ENCODE measurements around the gene NT5DC2. TPM values are rescaled to one million over a fixed set of nuclear protein-coding genes. Genes with fewer than 3 reads are reported as not detected.

The NT5DC2 gene
- total RNA-seq, 1 donor from 2014 or later = 309 TPM

DNA sequence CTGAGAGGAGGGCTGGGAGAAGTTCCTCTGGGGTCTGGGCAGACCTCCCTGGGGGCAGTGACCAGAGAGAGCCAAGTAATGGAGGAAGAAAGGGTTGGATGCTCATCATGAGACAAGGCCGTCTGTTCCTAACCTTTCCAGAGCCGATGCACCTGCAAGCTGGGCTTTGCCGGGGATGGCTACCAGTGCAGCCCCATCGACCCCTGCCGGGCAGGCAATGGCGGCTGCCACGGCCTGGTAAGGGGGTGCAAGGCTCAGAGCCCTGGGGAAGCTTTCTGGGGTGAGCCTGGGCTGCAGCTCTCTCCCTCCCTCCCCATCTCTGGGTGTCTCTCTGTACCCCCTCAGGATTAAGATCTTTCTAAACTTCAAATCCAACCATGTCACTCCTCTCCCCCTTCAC is 22.1 kb downstream of the NT5DC2 start:
- TF ChIP-seq, protein P1, sequence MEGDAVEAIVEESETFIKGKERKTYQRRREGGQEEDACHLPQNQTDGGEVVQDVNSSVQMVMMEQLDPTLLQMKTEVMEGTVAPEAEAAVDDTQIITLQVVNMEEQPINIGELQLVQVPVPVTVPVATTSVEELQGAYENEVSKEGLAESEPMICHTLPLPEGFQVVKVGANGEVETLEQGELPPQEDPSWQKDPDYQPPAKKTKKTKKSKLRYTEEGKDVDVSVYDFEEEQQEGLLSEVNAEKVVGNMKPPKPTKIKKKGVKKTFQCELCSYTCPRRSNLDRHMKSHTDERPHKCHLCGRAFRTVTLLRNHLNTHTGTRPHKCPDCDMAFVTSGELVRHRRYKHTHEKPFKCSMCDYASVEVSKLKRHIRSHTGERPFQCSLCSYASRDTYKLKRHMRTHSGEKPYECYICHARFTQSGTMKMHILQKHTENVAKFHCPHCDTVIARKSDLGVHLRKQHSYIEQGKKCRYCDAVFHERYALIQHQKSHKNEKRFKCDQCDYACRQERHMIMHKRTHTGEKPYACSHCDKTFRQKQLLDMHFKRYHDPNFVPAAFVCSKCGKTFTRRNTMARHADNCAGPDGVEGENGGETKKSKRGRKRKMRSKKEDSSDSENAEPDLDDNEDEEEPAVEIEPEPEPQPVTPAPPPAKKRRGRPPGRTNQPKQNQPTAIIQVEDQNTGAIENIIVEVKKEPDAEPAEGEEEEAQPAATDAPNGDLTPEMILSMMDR (IDR thresholded peaks at IDR 0.05) = no peak
- Mint-ChIP-seq H3K9me3 (ENCODE audit: low read depth) (no peaks in the 10 kb centered on the region), H3K27me3 (ENCODE audit: low read depth) (peaks cover 3% of the 10 kb centered on the region), H3K36me3 (ENCODE audit: low read depth) (no peaks in the 10 kb centered on the region), H3K27ac (ENCODE audit: unreplicated experiment) (peak overlapping the region; percentile 22), H3K4me1 (ENCODE audit: low read depth) (peaks cover 5% of the 10 kb centered on the region), H3K4me3 (ENCODE audit: unreplicated experiment) (no peak overlapping the region)
- DNase-seq (ENCODE audit: low spot score) = no peak

DNA sequence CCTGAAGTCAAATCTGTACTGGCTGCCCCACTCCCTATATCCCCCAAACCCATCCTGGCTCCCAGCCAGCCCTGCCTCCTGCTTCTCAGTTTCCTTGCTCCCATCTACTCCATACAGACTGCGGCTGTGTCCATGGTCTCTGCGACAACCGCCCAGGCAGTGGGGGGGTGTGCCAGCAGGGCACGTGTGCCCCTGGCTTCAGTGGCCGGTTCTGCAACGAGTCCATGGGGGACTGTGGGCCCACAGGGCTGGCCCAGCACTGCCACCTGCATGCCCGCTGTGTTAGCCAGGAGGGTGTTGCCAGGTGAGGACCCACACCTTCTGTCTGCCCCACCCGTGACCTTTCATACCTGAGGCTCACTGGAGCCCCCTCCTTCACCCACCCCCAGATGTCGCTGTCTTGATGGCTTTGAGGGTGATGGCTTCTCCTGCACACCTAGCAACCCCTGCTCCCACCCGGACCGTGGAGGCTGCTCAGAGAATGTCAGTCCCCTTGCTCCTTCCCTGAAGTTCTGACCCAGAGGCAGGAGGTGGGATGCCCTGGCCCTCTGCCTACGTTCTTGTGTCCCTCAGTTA is 23.8 kb downstream of the NT5DC2 start:
- H3K27me3 Mint-ChIP-seq (ENCODE audit: low read depth) = peaks cover 3% of the 10 kb centered on the region
- H3K4me3 Mint-ChIP-seq (ENCODE audit: unreplicated experiment) = no peak overlapping the region
- no peaks in the 10 kb centered on the region for H3K36me3 Mint-ChIP-seq (ENCODE audit: low read depth)
- TF ChIP-seq, protein P1 (IDR thresholded peaks at IDR 0.05) = no peak
- no peak overlapping the region for H3K27ac Mint-ChIP-seq (ENCODE audit: unreplicated experiment)
- no peaks in the 10 kb centered on the region for H3K9me3 Mint-ChIP-seq (ENCODE audit: low read depth)
- peaks cover 5% of the 10 kb centered on the region for H3K4me1 Mint-ChIP-seq (ENCODE audit: low read depth)
- DNase-seq (ENCODE audit: low spot score) = no peak

DNA sequence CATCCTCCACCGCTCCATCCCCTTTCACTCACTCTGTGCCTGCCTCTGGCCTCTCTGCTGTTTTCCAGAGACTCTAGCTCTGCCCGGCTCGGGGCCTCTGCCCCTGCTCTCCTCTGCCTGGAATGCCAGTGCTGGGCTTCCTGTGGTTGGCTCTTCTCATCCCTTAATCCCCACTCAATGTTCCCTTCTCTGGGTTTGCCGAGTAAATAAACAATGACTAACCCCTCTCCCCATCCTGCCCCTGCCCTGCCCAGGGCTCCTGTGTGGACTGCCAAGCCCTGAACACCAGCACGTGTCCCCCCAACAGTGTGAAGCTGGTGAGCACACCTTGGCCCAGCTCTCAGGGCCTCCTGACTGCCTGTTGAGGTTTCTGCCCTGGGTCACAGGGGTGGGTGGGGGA is 26.3 kb downstream of the NT5DC2 start:
- peaks cover 5% of the 10 kb centered on the region for H3K4me1 Mint-ChIP-seq (ENCODE audit: low read depth)
- no peaks in the 10 kb centered on the region for H3K36me3 Mint-ChIP-seq (ENCODE audit: low read depth)
- DNase-seq (ENCODE audit: low spot score) = no peak
- peaks cover 3% of the 10 kb centered on the region for H3K27me3 Mint-ChIP-seq (ENCODE audit: low read depth)
- H3K27ac Mint-ChIP-seq (ENCODE audit: unreplicated experiment) = peak overlapping the region; percentile 4
- TF ChIP-seq, protein P1 (IDR thresholded peaks at IDR 0.05) = no peak
- no peaks in the 10 kb centered on the region for H3K9me3 Mint-ChIP-seq (ENCODE audit: low read depth)
- no peak overlapping the region for H3K4me3 Mint-ChIP-seq (ENCODE audit: unreplicated experiment)

DNA sequence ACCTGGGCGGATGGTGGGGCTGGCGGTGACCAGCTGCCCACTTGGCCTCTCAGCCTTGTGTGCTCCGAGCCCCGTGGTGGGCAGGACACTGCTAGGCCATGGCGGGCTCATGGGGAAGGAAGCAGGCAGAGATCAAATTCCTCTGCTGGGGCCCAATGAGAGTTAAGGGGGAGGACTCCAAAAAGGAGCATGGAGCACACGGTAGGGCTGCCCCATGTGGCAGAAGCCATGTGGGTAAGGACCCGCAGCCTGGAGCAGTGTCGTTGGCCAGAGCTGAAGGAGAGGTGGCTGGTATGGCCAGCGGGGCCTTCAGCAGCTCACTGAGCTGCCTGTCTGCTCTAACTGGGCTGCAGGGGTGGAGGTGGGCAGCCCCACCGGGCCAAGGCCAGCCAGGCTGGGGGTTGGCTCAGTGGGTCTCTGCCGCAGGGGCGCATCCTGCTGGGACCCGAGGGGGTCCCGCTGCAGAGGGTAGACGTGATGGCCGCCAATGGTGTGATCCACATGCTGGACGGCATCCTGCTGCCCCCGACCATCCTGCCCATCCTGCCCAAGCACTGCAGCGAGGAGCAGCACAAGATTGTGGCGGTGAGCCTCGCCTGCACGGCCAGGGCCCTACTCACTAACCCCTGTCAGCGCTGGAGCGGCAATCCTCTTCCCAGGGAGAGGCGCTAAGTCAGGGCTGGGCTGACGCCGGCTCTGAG is 27.2 kb downstream of the NT5DC2 start:
- TF ChIP-seq, protein P1 (IDR thresholded peaks at IDR 0.05) = no peak
- no peak overlapping the region for H3K27ac Mint-ChIP-seq (ENCODE audit: unreplicated experiment)
- H3K4me3 Mint-ChIP-seq (ENCODE audit: unreplicated experiment) = no peak overlapping the region
- H3K36me3 Mint-ChIP-seq (ENCODE audit: low read depth) = no peaks in the 10 kb centered on the region
- H3K4me1 Mint-ChIP-seq (ENCODE audit: low read depth) = peaks cover 5% of the 10 kb centered on the region
- no peaks in the 10 kb centered on the region for H3K27me3 Mint-ChIP-seq (ENCODE audit: low read depth)
- DNase-seq (ENCODE audit: low spot score) = no peak
- no peaks in the 10 kb centered on the region for H3K9me3 Mint-ChIP-seq (ENCODE audit: low read depth)

DNA sequence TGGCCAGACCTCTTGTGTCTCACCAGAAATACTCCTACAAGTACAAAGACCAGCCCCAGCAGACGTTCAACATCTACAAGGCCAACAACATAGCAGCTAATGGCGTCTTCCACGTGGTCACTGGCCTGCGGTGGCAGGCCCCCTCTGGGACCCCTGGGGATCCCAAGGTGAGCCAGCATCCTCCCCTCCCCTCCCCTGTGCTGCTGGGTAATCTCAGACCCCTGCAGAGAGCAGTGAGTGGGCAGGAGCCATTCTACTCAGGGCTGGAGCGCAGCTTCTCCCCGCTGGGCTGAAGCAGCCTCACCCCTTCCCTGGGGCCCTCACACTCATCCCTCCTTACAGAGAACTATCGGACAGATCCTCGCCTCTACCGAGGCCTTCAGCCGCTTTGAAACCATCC is 28.7 kb downstream of the NT5DC2 start:
- H3K36me3 Mint-ChIP-seq (ENCODE audit: low read depth) = no peaks in the 10 kb centered on the region
- DNase-seq (ENCODE audit: low spot score) = no peak
- peaks cover 5% of the 10 kb centered on the region for H3K4me1 Mint-ChIP-seq (ENCODE audit: low read depth)
- no peak overlapping the region for H3K27ac Mint-ChIP-seq (ENCODE audit: unreplicated experiment)
- H3K9me3 Mint-ChIP-seq (ENCODE audit: low read depth) = no peaks in the 10 kb centered on the region
- H3K27me3 Mint-ChIP-seq (ENCODE audit: low read depth) = no peaks in the 10 kb centered on the region
- TF ChIP-seq, protein P1 (IDR thresholded peaks at IDR 0.05) = no peak
- H3K4me3 Mint-ChIP-seq (ENCODE audit: unreplicated experiment) = no peak overlapping the region
